ENCODE data around the gene UBASH3B.

GRCh38 chr11:122863704-122864326, 208.3 kb downstream of the UBASH3B start:
- TF ChIP-seq CTCF (IDR thresholded peaks at IDR 0.05) (peak in 5 of 7 experiments; percentile 42 to 77 (median 69)), POLR2A (IDR thresholded peaks at IDR 0.05) (no peak), POLR2AphosphoS5 (IDR thresholded peaks at IDR 0.05) (no peak), EP300 (IDR thresholded peaks at IDR 0.05) (no peak)
